T47D (cell line): ENCODE results near the gene NDUFB8.

Experiments
- DNase-seq, 2 experiments: peaks; one replicate each; pipeline versions ENCODE4 v3.0.0 to v3.0.0-alpha.2; 2011 to 2012; ENCODE audit warnings: low read depth in 1 of 2, low spot score in 1 of 2
- JUND ChIP-seq: IDR thresholded peaks from 2 replicates; pipeline ENCODE4 v1.6.1; 2012; ENCODE audit warnings: low read depth
- in situ Hi-C: cut with HindIII; loops from 2 replicates; pipeline ENCODE4 v1.10.0; 2016; ENCODE audit warnings: low sequenced_read_pairs, low pct_unique_long_range_greater_than_20kb

Gene NDUFB8

DNA sequence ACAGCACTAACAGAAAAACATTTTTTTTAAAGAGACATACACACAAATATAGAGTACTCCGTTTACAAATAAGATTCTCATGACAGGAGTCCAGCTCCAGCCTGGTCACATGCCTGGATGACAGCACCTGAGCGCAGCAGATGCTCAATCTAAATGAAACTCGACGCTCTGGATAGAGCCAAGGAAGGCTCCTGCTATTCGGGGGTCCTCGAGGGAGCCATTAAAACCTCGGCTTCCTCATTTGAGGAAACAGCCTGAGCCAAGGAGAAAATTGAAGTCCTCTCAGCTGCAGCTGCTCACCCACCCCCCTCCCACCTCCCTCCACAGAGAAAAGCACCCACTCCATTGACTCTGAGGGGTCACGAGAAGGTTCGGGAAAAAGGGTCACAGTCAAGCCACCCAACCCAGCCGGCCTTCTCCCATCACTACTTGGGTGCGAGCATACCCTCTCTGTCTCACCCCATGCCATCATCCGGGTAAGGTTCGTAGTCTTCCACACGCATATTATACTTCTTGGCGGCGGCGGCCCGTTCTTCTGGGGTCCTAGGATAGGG, 673 bp downstream of the NDUFB8 start:
- in situ Hi-C loops: no loop called here
- DNase-seq: no peak
- TF ChIP-seq JUND: no peak

DNA sequence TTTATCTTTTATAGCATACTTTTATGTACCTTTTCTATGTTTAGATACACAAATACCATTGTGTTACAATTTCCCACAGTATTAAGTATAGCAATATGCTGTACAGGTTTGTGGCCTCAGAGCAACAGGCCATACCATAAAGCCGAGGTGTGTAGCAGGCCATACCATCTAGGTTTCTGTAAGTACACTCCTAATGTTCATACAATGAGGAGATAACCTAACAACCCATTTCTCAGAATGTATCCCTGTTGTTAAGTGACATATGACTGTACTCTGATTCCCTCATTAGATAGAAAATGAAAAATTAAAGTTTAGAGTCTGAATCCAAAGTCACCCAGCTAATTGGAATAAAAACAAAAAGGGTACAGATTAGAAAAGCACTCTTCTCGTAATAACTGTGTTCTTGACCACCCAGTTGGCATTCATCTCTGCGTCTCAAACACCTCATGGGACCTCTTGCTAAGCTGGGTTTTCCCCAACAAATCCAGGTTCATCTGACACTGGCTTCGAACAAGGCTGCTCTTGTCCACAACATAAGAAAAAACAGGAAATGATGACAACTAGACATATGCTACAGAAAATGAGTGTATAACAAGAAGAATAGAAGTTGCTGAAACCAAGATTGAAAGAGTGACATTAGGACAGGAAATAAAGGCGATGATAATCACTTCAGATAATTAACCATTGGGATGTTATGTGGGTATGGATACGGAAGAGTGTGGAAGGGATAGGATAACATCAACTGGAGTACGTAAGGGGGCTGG, 1.4 kb downstream of the NDUFB8 start:
- no peak for DNase-seq
- in situ Hi-C loops: no loop called here
- no peak for TF ChIP-seq JUND

DNA sequence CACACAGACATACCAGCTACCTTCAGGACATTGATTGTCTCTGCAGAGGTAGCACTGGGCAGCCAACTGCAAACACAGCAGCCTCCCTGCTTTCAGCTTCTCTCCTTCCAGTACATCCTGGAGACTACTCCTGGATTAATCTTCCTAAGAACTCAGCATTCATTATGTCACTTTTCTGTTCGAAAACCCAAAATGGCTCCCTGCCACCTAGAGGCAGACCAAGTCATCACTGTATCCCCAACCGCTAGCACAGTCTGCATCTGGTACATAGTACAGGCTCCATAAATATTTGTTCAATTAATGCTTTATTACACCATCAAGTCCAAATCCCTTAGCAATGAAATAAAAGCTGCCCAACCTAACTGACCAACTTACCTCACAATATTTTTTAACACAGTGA, 5.0 kb downstream of the NDUFB8 start:
- in situ Hi-C loops: no loop called here
- no peak for TF ChIP-seq JUND
- DNase-seq: no peak

DNA sequence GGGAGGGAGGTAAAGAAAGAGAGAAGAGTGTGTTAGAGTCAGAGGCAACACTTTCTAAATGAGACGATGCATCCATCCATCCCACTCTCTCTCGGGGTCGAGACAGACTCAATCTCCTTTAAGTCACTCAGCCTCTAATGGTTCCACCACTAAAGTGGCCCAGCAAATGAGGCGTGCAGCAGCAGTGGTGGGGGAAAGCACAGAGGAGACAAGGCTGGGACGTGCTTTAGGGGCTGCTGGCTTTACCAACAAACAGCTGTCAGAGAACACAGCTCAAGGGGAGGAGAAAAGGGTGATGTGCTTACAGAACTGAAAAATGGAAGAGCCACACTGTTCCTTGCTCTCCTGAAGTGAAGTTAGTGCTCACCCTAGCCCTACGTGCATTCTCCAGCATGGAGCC, 5.5 kb downstream of the NDUFB8 start:
- no peak for TF ChIP-seq JUND
- DNase-seq: no peak
- in situ Hi-C loops: no loop called here

DNA sequence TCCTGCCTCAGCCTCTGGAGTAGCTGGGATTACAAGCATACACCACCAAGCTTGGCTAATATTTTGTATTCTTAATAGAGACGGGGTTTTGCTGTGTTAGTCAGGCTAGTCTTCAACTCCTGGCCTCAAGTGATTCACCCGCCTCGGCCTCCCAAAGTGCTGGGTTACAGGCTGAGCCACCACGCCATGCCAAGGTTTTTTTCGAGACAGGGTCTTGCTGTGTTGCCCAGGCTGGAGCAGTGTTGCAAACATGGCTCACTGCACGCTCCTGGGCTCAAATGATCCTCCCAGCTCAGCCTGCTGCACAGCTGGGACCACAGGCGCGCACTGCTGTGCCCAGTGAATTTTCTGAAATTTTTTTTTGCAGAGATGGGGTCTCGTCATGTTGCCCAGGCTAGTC, 6.7 kb downstream of the NDUFB8 start:
- in situ Hi-C loops: no loop called here
- no peak for TF ChIP-seq JUND
- DNase-seq: no peak

DNA sequence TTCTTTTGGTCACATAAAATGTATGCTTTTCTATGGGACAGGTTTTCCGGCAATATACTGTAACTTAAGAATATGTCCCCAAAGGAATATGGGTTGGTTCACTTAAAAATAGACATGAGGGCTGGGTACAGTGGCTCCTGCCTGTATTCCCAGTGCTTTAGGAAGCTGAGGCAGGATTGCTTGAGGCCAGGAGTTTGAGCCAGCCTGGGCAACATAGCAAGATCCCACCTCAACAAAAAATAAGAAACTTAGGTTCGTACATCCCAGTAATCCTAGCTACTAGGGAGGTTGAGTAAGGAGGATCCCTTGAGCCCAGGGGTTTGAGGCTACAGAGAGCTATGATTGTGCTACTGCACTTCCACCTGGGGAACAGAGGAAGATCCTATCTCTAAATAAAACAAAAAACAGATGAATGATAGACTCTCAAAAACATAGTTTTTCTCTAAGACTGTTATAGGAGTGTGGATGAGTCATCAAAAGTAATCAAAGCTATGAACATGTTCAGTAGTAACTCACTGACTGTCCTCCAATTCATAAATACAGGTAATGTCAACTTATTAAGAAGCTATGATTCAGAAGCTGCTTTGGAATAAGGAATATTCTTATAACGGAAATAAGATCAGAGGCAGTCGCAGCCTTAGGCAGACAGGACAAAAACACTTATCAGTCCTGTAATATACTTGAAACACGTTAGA, 7.4 kb downstream of the NDUFB8 start:
- no peak for DNase-seq
- in situ Hi-C loops: no loop called here
- no peak for TF ChIP-seq JUND

DNA sequence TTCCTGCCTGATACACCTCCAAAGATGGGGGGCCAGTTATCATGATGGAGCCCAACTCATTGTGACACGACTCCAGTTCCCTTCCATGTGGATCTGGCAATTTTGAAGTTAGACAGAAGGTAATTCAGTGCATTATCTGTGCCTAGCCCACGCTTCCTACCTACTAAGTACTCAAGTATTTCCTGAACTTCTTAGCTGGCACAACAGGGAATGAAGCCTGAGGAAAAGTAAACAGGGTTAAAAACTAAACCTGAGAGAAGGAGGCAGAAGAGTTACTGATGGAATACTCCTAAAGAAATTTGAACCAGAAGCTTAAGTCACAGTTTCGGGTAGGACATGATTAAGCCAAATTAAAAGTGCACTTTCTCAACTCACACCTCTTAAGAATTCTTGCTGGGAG, 8.9 kb downstream of the NDUFB8 start:
- no peak for DNase-seq
- in situ Hi-C loops: no loop called here
- TF ChIP-seq JUND: no peak

DNA sequence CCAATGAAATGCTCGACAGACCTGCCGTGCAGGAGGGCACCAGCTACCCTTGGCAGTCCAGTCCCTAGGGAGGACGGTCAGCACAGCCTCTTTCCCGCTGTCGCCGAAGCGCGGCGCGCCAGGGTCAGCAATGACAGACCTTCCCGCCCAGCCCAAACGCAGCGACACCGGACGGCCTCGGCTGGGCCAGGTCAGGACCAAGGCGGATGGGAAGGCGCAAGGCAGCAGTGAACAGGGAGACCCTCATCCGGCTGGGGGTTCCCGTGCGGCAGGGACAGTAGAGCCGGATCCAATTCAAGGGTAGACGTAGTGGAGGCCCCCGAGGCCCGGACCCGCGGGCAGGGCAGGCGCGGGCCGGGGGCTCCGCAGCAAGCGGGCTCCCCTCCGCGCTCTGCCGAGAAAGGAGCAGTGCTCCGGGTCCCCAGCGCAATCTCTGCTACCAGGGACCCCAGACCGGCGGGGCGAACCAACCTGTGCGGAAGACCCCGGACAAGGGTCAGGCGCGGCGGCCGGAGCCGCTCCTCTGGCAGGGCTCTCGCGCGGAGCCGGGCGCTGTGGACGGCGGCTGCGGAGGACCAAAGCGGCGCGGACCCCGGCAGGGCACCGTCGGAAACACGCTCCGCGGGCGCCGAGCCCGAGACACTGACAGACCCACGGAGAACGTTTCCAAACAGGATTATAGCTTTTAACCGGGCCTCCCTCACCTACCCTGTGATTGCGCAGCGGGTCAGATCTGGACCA, 10.2 kb downstream of the NDUFB8 start, which contains the start of gene SEC31B:
SEC31B (minus strand) TSS at position 551 of the 741 bp plus-strand sequence. CDS start 2,909 bp downstream, outside the sequence.
- DNase-seq: no peak
- in situ Hi-C loops: no loop called here
- TF ChIP-seq JUND: no peak

DNA sequence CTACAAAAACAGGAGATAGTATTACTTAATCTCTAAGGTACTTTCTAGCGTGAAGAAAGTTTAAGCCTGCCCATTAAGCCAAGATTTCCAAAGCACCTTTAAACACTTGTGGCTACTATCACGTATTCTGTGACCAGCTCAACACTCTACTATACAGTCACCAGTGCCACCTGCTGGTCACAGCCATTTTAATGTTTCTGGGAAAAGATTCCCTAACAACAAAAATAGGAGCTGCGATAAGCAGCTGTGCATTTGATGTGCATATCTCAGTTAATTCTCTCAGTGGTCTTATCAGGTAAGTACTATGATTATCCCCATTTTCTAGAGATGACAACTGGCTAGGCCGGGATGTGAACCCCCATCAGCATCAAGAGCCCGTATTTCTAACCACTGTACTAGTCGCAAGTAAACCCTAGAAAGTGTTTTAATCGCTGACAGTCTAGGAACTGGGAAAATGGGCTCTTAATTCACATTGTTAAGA, 10.9 kb downstream of the NDUFB8 start:
- DNase-seq: peak; percentile 69 to 78
- TF ChIP-seq JUND: no peak
- in situ Hi-C loops: no loop called here

DNA sequence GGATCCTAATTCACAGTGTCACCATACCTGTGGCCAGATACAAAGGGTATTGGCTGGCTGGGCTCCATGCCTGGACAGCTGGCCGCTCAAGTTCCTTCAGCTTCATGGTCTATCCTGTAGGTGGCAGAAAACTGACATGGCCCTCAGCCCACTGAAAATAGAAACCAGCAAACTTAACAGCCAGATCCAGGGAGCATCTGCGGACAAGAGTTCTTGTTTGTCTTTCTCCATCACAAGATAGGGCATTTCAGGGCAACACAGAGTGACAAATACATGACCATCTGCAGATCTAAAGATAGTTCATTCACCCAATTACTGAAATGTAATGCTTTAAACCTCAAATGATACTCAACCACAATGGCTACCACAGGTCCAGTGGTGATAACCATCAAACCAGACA, 12.8 kb downstream of the NDUFB8 start:
- in situ Hi-C loops: no loop called here
- DNase-seq: peak in 1 of 2 experiments; percentile 63
- no peak for TF ChIP-seq JUND

DNA sequence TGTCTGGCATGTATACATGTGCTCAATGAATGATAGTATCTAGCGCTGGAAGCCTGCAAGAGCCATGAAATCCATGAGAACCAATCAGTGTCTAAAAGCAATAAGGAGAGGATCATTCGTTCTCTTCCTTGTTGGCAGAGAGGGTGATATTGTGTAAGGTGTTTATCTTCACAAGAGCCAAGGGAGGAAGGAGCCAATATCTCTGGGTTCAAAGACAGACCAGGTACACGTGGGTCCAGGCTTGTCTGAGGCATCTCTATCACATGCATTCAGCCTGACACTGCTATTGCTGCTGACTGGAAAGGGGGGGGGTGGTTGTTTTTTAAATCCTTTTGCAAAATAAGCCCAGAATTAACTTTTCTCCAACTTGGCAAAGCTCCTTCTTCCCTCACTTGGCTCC, 14.1 kb downstream of the NDUFB8 start:
- in situ Hi-C loops: no loop called here
- DNase-seq: no peak
- TF ChIP-seq JUND: no peak

DNA sequence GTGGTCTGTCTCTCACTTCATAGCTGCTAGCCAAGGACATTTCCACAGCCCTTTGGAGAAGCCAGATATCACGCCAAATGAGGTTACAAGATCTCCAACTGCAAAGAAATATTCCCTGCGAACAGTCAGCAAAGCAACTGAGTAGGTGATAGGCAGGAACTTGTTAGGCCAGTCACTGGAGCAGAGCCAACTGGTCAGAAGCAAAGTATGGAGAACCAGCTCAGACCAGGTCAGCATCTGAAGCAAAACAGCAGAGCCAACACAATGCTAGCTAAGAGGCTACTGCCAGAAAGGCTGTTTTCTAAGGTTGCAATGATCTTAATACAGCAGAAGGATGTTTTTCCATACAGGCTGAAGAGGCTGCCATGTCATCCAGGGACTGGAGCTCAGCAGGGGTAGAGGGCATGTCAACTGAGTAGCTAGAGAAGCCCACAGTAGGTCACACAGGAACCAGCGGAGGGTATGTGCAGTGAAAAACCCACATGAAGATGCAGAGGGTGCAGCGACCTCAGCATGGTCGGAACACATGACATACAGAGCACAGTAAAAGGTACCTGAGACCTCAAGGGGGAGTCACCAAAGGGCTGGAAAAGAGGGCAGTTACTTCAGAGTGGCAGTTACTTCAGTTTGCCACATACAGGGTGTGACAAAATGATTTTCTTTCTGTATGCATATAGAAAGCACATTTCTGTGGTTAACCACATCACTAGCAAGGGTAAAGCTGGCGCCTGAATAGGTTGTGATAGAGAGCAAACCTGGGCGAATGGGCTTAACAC, 18.9 kb downstream of the NDUFB8 start:
- peak; percentile 42 to 70 for DNase-seq
- in situ Hi-C loops: no loop called here
- no peak for TF ChIP-seq JUND
